Measurements from ENCODE around the gene ST7. TPM values are rescaled to one million over a fixed set of nuclear protein-coding genes. Genes with fewer than 3 reads are reported as not detected.

Gene ST7
- total and polyA plus RNA-seq, 7 donors: 6.0 to 12.5 (median 7.3) TPM

DNA sequence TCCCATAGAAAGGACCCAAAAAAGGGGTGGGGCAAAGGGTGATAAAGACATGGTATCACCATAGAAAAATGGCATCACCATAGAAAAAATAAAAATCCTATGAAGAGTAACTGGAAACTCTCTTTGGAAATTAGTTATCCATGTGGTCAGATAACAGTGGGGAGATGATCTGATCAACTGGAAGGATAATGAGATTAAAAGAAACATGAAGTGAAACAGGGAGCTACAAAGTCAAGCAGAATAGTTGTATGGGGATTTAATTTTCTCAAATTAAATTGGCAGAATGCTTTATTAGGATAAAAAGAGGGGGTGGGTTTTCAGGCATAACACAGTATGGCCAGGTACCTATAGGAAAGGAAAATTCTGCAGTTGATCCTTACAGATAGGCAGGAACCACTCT, 258.3 kb downstream of the ST7 start:
- intact Hi-C loops (cut with DNase I): no loop called here

DNA sequence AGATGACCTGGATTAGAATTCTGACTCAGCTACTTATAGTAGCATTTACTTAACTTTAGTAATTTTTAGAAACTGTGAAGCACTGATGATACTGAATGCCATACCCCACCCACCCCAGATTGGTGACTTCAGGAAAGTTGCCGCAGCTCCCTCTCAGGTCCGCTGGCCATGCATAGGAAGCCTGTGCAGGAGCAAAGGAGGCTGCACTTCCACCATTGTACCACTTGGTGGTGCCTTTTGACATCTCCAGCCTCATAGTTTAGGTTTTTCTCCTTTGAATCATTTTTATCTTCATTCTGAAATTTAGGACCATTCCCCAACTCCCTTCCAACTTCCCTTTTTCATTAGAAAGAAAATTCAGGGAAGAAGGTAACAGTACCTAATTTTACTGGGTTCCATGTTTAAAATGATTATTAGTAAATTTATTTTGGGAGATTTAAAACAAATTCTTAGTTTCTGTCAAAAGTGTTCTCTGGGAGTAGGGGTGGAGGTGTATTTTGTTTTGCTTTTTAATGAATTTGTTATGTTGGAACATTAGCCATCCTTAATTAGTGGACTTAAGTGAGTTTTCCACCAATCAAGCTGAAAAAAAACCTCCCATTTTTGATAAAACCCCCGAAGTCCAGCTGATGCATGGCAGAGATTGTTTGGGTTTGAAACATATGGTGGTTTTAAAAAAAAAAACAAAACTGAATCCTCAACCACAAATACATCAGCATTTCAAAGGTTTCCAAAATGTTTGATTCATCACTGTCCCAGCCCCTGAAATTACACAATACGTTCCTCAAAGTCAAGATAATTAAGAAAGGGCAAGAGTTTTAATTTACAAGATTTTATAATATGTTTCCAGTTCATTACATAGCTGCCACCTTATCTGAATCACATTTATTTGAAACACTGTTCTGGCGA, 259.9 kb downstream of the ST7 start:
- peak in 1 of 2 donors; percentile 25 for DNase-seq
- intact Hi-C loops (cut with DNase I): no loop called here

More for the DNA sequence above, 258.3 kb downstream of the ST7 start:
- H3K4me1 ChIP-seq: no peaks in the 10 kb centered on the region
- ATAC-seq: no peak
- no peaks in the 10 kb centered on the region for H3K27me3 ChIP-seq (ENCODE audit: insufficient read depth in 3 of 3, low read length in 2 of 3)
- H3K9me3 ChIP-seq: no peaks in the 10 kb centered on the region
- DNase-seq: no peak
- TF ChIP-seq, protein P1, sequence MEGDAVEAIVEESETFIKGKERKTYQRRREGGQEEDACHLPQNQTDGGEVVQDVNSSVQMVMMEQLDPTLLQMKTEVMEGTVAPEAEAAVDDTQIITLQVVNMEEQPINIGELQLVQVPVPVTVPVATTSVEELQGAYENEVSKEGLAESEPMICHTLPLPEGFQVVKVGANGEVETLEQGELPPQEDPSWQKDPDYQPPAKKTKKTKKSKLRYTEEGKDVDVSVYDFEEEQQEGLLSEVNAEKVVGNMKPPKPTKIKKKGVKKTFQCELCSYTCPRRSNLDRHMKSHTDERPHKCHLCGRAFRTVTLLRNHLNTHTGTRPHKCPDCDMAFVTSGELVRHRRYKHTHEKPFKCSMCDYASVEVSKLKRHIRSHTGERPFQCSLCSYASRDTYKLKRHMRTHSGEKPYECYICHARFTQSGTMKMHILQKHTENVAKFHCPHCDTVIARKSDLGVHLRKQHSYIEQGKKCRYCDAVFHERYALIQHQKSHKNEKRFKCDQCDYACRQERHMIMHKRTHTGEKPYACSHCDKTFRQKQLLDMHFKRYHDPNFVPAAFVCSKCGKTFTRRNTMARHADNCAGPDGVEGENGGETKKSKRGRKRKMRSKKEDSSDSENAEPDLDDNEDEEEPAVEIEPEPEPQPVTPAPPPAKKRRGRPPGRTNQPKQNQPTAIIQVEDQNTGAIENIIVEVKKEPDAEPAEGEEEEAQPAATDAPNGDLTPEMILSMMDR (IDR thresholded peaks at IDR 0.05): no peak
- no peak overlapping the region for H3K27ac ChIP-seq
- H3K4me3 ChIP-seq: no peak overlapping the region
- H3K36me3 ChIP-seq (ENCODE audit: insufficient read depth in 1 of 2, low read depth in 1 of 2): peaks cover 9 to 16% of the 10 kb centered on the region in 2 donors

DNA sequence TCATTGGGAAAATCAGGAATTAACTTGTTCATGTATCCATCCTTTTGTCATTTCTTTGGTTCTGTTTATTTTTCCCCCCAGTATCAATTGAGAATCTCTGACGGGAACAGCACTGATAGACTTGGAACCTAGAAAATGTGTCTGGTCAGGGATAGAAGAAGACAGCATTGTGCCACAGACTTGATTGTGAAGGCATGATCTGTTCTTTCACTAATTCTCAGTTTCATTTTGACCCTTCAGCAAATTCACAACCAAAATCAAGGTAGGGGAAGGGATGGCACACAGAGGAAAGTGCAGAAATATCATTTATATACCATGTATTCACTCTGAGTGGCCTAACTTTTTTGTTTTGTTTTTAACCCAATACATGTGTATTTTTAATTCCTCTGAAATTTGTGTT, 262.7 kb downstream of the ST7 start:
- Histone ChIP-seq H3K36me3 (ENCODE audit: insufficient read depth in 1 of 2, low read depth in 1 of 2) (peaks cover 0 to 19% of the 10 kb centered on the region in 2 donors), H3K27me3 (ENCODE audit: insufficient read depth in 3 of 3, low read length in 2 of 3) (no peaks in the 10 kb centered on the region), H3K27ac (no peak overlapping the region), H3K4me3 (no peak overlapping the region), H3K9me3 (no peaks in the 10 kb centered on the region), H3K4me1 (no peaks in the 10 kb centered on the region)
- WGBS, 3 donors: 93 to 100% (median 97%) methylated on average over 1 of the region's 1 CpG
- intact Hi-C loops (cut with DNase I): no loop called here
- DNase-seq (no peak), ATAC-seq (no peak)
- TF ChIP-seq, protein P1 (IDR thresholded peaks at IDR 0.05): no peak

More for the DNA sequence above, 259.9 kb downstream of the ST7 start:
- TF ChIP-seq, protein P1 (IDR thresholded peaks at IDR 0.05): peak; percentile 73
- no peaks in the 10 kb centered on the region for H3K4me1 ChIP-seq
- no peaks in the 10 kb centered on the region for H3K27me3 ChIP-seq (ENCODE audit: insufficient read depth in 3 of 3, low read length in 2 of 3)
- H3K27ac ChIP-seq: no peak overlapping the region
- 80 to 85% (median 84%) methylated on average over 5 of the region's 5 CpGs for WGBS, 3 donors
- peak in 1 of 4 donors; percentile 48 for ATAC-seq
- H3K36me3 ChIP-seq (ENCODE audit: insufficient read depth in 1 of 2, low read depth in 1 of 2): peaks cover 9 to 16% of the 10 kb centered on the region in 2 donors
- H3K4me3 ChIP-seq: no peak overlapping the region
- no peaks in the 10 kb centered on the region for H3K9me3 ChIP-seq

DNA sequence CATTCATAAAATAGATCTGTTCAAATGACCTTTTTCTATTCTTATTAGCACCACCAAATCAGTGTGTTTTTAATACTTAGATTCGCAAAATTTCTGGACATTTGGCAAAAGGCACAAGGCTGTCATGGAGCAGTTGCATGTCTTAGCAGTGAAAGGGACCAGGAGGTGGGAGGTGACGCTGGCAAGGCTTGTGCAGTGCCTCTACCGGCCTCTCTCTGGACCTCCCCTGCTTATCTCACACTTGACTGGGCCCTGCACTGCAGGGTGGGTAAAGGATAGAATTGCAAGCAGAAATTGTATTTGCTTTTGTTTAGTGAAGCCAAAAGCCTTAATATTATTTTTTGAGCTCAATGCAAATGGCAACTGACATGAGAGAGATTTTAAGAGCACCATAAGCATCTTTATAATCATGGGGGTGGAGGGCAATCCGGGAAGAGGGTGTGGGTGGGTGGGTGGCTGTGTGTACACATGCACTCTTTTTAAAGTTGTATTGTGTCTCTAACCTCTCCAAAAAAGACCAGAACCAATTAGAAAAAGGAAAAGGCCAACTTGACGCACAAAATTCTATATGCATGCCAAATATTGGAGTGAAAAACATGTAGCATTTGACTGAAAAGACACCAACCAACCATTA, 263.3 kb downstream of the ST7 start:
- no peak for DNase-seq
- ATAC-seq: no peak
- intact Hi-C loops (cut with DNase I): no loop called here

More for the DNA sequence above, 263.3 kb downstream of the ST7 start:
- peaks cover 0 to 24% of the 10 kb centered on the region in 2 donors for H3K36me3 ChIP-seq (ENCODE audit: insufficient read depth in 1 of 2, low read depth in 1 of 2)
- WGBS, 3 donors: 84 to 85% (median 85%) methylated on average over 5 of the region's 5 CpGs
- no peaks in the 10 kb centered on the region for H3K9me3 ChIP-seq
- H3K4me3 ChIP-seq: no peak overlapping the region
- H3K27me3 ChIP-seq (ENCODE audit: insufficient read depth in 3 of 3, low read length in 2 of 3): no peaks in the 10 kb centered on the region
- H3K27ac ChIP-seq: no peak overlapping the region
- no peaks in the 10 kb centered on the region for H3K4me1 ChIP-seq
- TF ChIP-seq, protein P1 (IDR thresholded peaks at IDR 0.05): no peak
